SU-DHL-6 (cell line): Measurements from ENCODE around the gene PPL.

Experiments
- H2AFZ ChIP-seq: fragments of 200-600 bp; sonication (generic); 2 replicates; pipeline ENCODE4 v1.6.1; 2014; ENCODE audit warnings: low read depth, mild to moderate bottlenecking, moderate library complexity, mixed read lengths, antibody characterized with exemption, low read length; ENCODE audit not compliant: severe bottlenecking
- H3F3A ChIP-seq: fragments of 200-600 bp; shearing (Covaris generic); 2 replicates; pipeline ENCODE4 v1.6.0; 2016; ENCODE audit warnings: antibody characterized with exemption, mild to moderate bottlenecking; ENCODE audit not compliant: insufficient read depth
- H3K27ac ChIP-seq: fragments of 200-600 bp; sonication (generic); 2 replicates; pipeline ENCODE4 v1.5.1; 2016; ENCODE audit warnings: low read depth, mild to moderate bottlenecking, low read length, moderate library complexity, mixed read lengths
- H3K27me3 ChIP-seq: fragments of 200-600 bp; sonication (generic), shearing (Covaris generic); 2 replicates; pipeline ENCODE4 v1.6.0; 2014; ENCODE audit warnings: mild to moderate bottlenecking, low read length
- H3K36me3 ChIP-seq: fragments of 200-600 bp; sonication (generic); 2 replicates; pipeline ENCODE4 v1.6.1; 2014; ENCODE audit warnings: mild to moderate bottlenecking, low read length, mixed read lengths
- H3K4me2 ChIP-seq: fragments of 300-600, 200-600 bp; shearing (Covaris generic), sonication (generic); 2 replicates; pipeline ENCODE4 v1.6.0; 2014; ENCODE audit warnings: low read length, low read depth, mild to moderate bottlenecking; ENCODE audit not compliant: poor library complexity, severe bottlenecking
- H3K4me3 ChIP-seq: fragments of 200-600 bp; sonication (generic); 2 replicates; pipeline ENCODE4 v1.5.1; 2014; ENCODE audit warnings: antibody characterized with exemption, low read length, mild to moderate bottlenecking, mixed read lengths; ENCODE audit not compliant: insufficient read depth, poor library complexity, severe bottlenecking
- H3K79me2 ChIP-seq: fragments of 200-600 bp; sonication (generic); 2 replicates; pipeline ENCODE4 v1.6.1; 2014; ENCODE audit warnings: mild to moderate bottlenecking, low read length, moderate library complexity; ENCODE audit not compliant: insufficient read depth
- H3K9ac ChIP-seq: fragments of 200-600 bp; sonication (generic); 2 replicates; pipeline ENCODE4 v1.7.0; 2014; ENCODE audit warnings: mild to moderate bottlenecking, low read length
- H3K9me2 ChIP-seq: fragments of 200-600 bp; sonication (generic); replicated peaks from 2 replicates; pipeline ENCODE4 v1.6.1; 2014; ENCODE audit warnings: low read length; ENCODE audit not compliant: insufficient read depth
- H3K9me3 ChIP-seq: fragments of 200-600 bp; sonication (generic); 2 replicates; pipeline ENCODE4 v1.6.1; 2014; ENCODE audit warnings: low read length, mixed read lengths; ENCODE audit not compliant: insufficient read depth
- H4K20me1 ChIP-seq: fragments of 200-600 bp; sonication (generic); 2 replicates; pipeline ENCODE4 v1.6.1; 2014; ENCODE audit warnings: low read depth, mild to moderate bottlenecking, antibody characterized with exemption, low read length, moderate library complexity, mixed read lengths
- EZH2phosphoT487 ChIP-seq: fragments of 200-600 bp; sonication (generic), shearing (Covaris generic); conservative IDR thresholded peaks from 2 replicates; pipeline ENCODE4 v1.6.1; 2018; ENCODE audit warnings: mild to moderate bottlenecking, antibody characterized with exemption, low read length, moderate library complexity, mixed read lengths
- TF ChIP-seq, protein P1 (sequence below): fragments of 200-600 bp; sonication (generic); IDR thresholded peaks from one replicate; pipeline ENCODE4 v1.5.1; 2017; ENCODE audit warnings: antibody characterized with exemption, mild to moderate bottlenecking, low read length, moderate library complexity; ENCODE audit not compliant: insufficient read depth, poor library complexity, severe bottlenecking

PPL gene

DNA sequence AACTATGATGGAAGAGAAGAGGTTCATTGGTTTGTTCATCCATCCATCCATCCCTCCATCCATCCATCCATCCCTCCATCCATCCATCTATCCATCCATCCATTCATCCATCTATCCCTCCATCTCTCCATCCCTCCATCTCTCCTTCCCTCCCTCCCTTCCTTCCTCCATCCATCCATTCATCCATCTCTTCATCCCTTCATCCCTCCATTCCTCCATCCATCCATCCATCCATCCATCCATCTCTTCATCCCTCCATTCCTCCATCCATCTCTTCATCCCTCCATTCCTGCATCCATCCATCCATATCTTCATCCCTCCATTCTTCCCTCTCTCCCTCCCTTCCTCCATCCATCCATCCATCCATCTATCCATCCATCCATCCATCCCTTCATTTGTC lies 10.0 kb upstream of the PPL start:
- Histone ChIP-seq H3K27ac (no peak overlapping the region), H3K9ac (no peak overlapping the region), H2AFZ (no peak overlapping the region), H3K9me3 (no peaks in the 10 kb centered on the region), H3F3A (no peaks in the 10 kb centered on the region), H3K36me3 (no peaks in the 10 kb centered on the region), H3K4me3 (no peak overlapping the region), H4K20me1 (no peaks in the 10 kb centered on the region), H3K9me2 (no peaks in the 10 kb centered on the region), H3K4me2 (no peak overlapping the region), H3K27me3 (no peaks in the 10 kb centered on the region), H3K79me2 (no peaks in the 10 kb centered on the region)
- TF ChIP-seq EZH2phosphoT487 = no peak
- TF ChIP-seq, protein P1, sequence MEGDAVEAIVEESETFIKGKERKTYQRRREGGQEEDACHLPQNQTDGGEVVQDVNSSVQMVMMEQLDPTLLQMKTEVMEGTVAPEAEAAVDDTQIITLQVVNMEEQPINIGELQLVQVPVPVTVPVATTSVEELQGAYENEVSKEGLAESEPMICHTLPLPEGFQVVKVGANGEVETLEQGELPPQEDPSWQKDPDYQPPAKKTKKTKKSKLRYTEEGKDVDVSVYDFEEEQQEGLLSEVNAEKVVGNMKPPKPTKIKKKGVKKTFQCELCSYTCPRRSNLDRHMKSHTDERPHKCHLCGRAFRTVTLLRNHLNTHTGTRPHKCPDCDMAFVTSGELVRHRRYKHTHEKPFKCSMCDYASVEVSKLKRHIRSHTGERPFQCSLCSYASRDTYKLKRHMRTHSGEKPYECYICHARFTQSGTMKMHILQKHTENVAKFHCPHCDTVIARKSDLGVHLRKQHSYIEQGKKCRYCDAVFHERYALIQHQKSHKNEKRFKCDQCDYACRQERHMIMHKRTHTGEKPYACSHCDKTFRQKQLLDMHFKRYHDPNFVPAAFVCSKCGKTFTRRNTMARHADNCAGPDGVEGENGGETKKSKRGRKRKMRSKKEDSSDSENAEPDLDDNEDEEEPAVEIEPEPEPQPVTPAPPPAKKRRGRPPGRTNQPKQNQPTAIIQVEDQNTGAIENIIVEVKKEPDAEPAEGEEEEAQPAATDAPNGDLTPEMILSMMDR = no peak

DNA sequence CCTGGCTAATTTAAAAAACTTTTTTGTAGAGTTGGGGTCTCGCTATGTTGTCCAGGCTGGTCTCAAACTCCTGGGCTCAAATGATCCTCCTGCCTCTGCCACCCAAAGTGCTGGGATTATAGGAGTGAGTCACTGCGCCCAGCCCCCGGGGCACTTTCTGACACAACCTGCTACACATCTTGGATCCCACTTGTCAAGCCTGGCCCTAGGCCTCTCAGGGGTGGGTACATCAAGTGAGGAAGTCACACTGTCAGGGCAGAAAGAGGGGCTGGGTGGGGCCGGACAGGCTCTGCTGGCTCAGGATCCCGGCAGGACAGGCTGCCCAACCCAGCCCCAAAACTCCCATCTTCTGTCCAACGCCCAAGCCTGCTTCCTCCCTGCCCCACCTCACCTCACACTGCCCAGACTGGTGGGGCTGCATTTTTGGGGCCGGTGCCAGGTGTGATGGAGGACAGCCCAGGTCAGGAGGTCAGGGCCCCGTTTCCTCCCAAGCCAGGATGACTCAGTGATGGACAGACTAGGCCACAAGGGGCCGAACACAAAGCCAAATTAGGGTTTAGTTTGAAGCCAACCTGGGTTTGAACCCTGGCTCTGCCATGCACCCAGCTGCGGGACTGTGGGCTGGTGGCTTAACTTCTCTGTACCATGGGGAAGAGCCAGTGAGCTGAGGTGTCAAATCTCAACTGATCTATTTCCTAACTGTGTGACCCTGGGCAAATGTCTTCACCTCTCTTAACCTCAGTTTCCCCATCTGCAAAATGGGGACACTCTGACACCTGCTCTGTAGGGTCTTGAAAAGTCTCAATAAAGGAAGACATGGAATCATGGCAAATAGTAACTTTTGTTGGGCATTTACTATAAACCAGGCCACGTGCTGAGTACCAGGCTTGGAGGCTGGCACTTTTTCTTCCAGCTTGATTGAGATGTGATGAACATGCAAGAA lies 8.9 kb upstream of the PPL start:
- Histone ChIP-seq H3K36me3 (no peaks in the 10 kb centered on the region), H3K79me2 (no peaks in the 10 kb centered on the region), H3K9me2 (no peaks in the 10 kb centered on the region), H3K4me2 (no peak overlapping the region), H3K27ac (no peak overlapping the region), H3K4me3 (no peak overlapping the region), H3K9me3 (no peaks in the 10 kb centered on the region), H3F3A (no peaks in the 10 kb centered on the region), H3K9ac (no peak overlapping the region), H3K27me3 (no peaks in the 10 kb centered on the region), H4K20me1 (no peaks in the 10 kb centered on the region), H2AFZ (no peak overlapping the region)
- no peak for TF ChIP-seq EZH2phosphoT487
- TF ChIP-seq, protein P1 = no peak

DNA sequence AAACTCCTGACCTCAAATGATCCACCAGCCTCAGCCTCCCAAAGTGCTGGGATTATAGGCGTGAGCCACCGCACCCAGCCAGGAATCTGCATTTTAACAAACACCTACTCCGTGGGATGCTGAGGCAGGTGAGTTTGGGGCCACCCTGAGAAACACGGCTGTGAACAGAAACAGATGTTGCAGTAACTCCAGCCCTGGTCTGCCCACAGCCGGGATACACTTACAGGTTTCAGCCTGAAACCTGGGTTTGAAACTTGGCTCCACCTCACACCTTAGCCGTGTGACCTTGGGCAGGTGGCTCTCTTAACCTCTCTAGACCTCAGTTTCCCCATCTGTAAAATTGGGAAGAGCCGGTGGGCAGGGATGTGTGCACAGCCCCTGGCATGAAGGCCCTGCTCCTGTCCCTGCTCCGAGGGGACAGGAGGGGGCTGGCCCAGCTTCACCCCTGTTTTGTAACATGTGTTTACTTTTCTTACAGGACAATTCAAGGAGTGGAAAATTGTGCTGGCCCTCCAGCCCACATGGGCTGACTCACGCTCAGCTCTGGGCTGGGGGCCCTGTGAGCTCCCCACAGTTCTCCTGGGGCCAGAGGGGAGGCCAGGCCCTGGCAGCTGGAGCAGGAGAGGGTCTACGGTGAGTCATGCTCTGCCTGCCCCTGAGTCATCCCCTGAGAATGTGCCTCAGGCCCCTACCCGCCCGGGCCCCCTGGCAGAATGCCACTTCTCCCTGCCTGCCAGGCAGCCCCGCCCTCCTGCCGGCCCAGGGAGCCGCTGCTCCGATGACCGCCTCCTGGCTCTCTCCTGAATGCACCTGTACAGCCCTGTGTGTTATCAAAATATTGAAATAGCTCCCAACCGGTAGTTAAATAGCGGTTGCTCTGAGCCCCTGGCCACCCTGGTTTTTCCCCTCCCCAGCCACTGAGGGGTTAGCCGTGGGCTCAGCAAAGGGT lies 7.7 kb upstream of the PPL start:
- H3K27ac ChIP-seq = no peak overlapping the region
- no peaks in the 10 kb centered on the region for H3K9me3 ChIP-seq
- H3K36me3 ChIP-seq = no peaks in the 10 kb centered on the region
- H3K9me2 ChIP-seq = no peaks in the 10 kb centered on the region
- H3F3A ChIP-seq = no peaks in the 10 kb centered on the region
- no peak overlapping the region for H3K4me3 ChIP-seq
- H3K9ac ChIP-seq = no peak overlapping the region
- H3K4me2 ChIP-seq = no peak overlapping the region
- H4K20me1 ChIP-seq = no peaks in the 10 kb centered on the region
- no peak overlapping the region for H2AFZ ChIP-seq
- TF ChIP-seq EZH2phosphoT487 = no peak
- TF ChIP-seq, protein P1 = no peak
- H3K79me2 ChIP-seq = no peaks in the 10 kb centered on the region
- H3K27me3 ChIP-seq = no peaks in the 10 kb centered on the region
